ENCODE results near the gene WWOX.

The WWOX gene

DNA sequence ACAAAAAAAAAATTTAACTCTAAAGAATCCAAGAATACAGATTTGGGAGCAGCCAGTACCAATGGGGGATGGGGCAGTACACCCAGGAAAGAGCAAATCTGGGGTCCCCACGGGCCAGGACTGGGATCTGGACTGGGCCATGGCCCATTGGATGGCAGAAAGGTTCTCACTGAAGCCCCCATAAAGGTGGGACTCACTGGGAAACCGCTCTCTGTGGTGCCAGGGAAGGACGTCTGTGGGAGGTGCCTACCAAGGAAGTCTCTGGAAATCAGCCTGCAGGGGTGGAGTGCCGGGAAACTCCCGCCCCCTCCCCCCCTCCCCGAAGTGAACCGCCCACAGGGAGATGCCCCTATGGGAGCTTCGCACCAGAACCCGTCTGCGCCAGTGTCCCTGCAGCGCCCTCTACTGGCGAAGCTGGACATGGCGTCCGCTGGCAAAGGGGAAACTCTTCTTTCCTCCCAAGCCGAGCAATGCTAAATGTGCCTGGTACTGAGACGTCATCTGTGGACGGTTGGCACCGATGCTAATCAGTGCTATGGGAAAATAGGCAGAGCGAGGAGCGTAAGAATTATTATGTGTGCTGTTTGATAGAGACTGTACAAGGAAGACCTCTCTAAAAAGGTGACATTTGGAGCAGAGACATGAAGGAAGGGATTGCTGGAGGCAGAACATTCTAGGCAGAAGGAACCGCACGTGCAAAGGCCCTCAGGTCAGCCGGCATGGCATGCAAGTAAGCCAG lies 671.1 kb downstream of the WWOX start:
- DNase-seq (ENCODE audit: low spot score) = no peak

DNA sequence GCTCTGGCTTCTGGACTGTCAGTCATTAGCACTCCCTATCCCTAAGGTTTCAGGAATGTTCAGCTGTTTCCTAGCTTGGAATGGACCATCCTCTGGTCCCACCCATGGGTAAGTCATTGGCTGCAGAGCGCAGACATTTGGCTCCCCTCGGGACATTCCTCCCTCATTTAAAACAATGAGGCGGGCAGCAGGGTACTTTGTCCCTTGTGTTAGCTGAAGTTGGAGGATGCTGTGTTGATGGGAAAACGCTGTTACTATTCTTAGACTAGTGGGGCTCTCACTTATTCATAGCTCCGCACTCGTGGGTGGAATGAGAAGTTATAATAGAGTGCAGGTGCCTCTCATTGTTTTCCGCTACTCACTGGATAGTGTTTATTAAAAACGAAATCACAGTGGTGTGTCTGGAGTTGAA lies 673.8 kb downstream of the WWOX start:
- DNase-seq (ENCODE audit: low spot score) = no peak

DNA sequence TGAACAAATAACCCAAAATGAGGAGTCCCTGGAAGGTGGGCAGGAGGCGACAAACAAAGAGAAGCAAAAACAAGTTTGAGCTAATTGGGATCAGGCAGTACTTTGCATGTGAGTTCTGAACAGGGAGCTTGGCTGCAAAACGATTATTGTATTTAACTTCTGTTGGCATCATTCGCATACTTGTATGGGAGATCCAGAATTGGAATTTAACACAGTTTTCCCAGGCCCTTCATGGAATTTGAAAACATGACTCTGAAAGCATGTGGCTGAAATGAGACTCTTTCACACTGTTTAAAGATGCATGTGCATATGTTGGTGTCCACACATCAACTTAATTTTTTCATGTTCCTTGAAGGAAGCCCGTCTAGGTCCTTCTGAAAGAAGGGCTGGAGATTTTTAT lies 674.3 kb downstream of the WWOX start:
- DNase-seq (ENCODE audit: low spot score) = no peak

DNA sequence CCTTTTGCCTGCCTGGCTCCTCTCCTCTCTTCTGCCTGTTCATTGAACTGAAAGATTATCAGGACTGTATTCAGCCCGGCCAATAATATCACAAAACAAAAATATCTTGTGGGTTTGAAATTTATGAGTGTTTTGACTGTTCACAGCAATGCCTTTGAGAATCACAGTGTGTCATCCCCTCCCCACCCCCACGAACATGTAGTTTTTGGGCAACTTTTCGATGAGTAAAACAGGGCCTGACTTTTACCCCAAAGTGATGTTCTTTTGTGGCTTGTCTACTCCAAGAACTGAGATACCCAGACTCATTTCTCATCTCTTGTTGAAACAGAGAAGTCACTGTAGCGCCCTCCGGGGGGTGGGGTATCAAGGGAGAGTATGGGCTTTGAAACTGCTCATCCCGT lies 675.7 kb downstream of the WWOX start:
- DNase-seq (ENCODE audit: low spot score) = no peak

DNA sequence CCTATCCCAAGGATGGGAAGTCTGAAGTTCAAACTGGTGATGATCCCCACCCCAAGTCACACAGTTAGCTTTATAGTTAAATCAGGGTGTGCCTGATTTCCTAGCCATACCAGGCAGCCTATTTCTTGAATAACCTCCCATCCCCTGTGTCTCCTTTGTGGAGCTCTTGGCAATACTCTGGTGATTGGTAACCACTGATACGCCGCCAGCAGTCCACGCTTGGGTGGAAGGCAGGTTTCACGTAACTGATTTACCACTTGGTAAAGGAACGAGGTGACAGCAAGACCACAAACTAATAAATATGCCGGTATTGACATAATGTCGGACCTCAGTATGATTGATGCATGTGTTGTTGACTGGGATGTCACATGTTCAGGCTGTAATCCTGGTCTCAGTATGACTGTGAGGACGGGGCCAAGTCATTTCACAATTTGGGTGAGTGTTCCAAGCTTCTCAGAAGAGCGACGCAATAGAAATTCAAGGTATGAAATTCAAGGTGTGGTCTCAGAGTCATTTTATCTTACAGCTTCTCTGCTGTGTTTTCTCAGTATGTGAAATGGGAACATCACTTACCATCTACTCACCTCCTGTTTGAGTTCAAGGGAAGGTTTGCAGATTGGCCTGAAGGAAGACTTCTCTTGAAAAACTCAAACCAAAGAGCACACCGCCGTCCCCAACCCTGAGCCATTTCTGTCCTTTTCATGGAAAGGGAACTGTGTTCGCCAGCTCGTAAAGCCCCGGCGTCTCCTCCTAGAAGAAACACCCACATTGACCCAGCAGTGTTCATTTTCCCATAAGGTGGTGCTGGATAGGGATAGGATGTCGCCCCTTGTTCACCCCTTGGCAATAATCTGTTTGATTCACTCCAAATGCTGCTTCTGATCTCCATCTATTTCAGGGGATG lies 678.9 kb downstream of the WWOX start:
- DNase-seq (ENCODE audit: low spot score) = no peak

DNA sequence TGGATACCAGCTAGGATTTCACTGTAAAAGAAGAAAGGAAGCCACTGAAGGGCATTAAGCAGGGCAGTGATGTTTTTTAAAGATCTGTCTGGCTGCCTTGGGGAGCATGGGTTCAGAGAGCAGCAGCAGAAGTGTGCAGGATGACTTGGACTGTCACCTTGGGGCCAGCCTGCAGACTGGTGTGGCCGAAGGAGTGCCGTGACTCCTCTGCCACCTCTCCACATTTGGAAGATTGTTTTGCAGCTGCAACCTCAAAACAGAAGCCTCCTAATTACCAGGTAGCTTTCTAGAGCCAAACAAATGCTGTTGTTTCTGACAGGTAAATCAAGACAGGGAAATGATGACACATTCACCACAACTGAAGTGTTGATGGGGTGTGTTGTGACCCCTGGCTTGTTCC lies 681.4 kb downstream of the WWOX start:
- no peak for DNase-seq (ENCODE audit: low spot score)

DNA sequence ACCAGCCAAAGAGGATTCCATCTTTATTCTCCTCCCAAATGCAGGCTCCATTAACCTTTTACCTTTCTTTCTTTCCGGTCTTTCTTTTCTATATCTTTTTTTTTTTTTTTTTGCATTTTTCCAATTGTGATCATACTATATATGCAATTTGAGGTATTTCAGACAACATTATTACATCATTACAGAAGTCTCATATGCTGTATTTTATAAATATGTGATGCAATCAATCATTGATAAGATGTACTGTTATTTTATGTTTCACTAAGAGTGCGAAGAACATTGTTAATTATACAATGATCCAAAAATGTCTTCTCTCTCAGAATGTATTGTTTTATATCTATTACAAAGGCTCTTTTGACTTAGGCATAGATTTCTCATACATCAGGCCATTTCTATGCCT lies 683.1 kb downstream of the WWOX start:
- no peak for DNase-seq (ENCODE audit: low spot score)

DNA sequence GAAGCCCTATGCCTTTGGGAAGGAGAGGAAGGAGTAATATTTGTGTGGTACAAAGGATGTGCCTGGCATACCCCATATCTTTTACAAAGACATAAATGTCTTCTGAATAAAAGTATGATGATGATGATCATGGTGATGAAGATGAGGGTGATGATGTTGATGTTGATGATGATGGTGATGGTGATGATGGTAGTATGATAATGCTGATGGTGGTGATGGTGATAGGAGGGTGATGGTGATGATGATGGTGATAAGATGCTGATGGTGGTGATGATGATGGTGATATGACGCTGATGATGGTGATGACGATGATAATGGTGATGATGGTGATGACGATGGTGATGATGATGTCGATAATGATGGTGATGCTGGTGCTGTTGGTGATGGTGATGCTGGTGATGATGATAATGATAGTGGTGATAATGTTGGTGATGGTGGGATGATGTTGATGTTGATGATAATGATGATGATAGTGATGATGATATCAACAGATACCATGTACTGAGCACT lies 684.2 kb downstream of the WWOX start:
- DNase-seq (ENCODE audit: low spot score) = no peak

DNA sequence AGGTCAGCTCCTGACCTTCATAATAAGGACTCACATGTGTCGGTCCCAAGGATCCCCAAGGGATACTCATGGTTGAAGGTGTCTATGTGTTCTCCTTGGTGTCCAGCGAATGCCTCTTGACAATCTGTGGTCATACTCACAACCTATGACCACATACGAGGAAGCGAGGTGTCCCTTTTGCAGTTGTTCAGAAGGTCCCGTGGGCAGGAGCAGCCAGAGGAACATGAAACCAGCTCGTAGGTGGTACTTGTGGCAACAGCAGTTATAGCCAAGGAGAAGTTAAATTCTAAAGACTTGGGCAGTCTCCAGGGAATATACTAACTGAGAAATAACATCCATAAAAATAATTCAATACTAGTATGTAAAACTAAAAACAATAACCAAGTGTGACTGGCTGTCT lies 685.3 kb downstream of the WWOX start:
- DNase-seq (ENCODE audit: low spot score) = no peak

DNA sequence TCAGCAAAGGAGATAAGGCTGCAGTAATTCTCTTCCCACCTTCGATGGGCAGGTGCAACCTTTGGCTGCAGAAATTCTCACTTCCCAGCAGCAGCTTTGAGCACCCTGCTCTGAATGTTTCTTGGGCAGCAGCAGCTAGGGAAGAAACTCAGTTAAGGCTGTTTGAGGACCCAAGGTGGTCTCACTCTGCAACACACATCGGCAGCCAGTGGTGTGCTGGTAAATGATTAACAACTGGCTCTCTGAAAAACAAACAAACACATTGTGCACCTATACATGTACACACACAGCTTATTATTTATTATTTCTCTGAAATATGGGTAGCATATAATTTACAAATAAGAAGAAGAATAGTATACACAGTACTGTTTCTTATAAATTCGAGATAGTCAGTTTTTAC lies 685.8 kb downstream of the WWOX start:
- no peak for DNase-seq (ENCODE audit: low spot score)

DNA sequence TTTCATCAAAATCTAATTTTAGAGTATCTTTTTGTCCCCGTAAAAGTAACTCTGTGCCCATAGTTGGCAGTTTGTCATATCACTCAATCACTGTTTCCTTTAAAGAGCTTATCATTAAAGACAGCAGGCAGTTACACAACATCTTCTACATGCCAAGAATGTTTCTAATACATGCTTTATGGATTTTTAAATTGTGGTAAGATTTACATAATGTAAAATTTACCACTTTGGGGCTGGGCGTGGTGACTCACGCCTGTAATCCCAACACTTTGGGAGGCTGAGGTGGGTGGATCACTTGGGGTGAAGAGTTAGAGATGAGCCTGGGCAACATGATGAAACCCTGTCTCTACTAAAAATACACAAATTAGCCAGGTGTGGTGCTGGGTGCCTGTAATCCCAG lies 687.2 kb downstream of the WWOX start:
- DNase-seq (ENCODE audit: low spot score) = no peak

DNA sequence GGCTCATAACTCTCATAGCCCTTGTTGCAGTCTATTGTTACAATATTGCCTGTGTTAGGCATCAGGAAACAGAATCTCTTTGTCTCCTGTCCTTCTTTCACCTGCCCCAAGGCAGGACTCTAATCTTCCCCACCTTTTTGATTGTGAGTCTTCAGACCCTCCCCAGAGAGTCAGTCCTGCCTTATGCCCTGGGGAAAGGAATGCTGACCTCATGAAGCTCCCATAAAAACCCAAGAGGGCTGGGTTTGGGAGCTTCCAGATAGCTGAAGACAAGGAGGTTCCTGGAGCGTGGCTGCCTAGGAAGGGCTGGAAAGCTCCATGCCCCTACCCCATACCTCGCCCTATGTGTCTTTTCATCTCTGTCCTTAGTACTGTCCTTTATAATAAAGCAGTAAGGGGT lies 688.8 kb downstream of the WWOX start:
- no peak for DNase-seq (ENCODE audit: low spot score)

DNA sequence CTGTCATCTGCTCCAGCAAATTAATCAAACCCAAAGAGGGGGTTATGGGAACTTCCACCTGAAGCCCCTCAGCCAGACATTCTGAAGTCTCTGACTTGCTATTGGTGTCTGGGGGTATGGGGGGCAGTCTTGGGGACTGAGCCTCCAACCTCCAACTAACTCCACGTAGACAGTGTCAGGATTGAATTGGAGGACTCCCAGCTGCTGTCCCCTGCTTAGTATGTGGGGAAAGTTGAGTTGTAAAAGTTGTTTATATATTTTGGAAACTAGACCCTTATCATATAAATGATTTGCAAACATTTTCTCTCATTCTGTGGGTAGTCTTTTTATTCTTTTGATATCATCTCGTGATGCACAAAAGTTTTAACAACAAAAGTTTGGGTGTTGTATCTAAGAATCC lies 689.2 kb downstream of the WWOX start:
- DNase-seq (ENCODE audit: low spot score) = no peak

DNA sequence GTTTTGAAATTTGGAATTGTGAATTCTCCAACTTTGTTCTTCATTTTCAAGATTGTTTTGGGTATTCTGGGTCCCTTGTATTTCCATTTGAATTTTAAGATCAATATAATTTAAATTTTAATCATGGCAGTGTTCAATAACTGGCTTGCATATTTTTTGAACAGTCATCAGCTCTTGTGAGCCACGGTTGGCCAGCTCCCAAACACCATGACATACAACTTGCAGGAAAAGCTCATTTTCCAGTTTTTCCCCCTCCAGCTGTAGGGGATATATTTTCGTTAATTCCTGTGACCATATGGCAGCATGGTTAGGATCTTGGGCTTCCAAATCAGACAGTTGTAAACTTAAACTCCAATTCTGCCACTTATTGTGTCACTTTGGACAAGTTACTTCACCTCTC lies 690.1 kb downstream of the WWOX start:
- no peak for DNase-seq (ENCODE audit: low spot score)

DNA sequence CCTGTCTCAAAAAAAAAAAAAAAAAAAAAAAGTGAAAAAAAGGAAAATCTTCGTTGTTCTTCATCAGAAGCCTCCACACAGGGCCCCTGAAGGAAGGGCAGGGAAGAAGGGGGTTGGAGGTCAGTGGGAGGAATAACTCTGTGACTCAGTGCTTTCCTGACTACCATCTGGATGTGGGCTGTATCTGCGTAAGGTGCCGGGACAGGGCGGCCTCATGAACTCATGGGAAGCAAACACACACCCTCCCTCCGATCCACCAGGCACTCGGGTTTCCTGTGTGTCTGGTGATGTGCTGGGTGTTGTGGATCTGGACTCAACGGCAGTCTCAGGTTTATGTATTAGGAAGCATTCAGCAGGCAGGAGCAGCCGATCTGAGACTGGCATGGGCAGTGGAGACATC lies 691.6 kb downstream of the WWOX start:
- no peak for DNase-seq (ENCODE audit: low spot score)

DNA sequence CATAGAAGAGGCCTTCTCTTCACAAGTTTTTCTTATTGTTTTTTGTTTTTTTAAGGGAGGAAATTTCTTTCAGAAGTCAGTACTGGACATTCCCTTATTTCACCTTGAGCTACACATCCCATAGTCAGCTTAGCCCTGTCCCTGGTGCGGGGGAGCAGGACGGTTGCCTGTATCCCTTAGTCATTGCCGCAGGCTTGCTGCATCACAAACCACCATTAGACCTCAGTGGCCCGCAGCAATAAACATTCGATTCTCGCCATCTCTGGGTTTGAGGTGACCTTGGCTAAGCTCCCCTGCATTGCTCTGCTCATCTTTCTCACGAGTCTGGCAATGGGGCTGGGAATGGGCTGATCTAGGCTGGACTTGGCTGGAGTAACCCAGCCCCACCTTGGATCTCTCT lies 692.5 kb downstream of the WWOX start:
- DNase-seq (ENCODE audit: low spot score) = no peak

DNA sequence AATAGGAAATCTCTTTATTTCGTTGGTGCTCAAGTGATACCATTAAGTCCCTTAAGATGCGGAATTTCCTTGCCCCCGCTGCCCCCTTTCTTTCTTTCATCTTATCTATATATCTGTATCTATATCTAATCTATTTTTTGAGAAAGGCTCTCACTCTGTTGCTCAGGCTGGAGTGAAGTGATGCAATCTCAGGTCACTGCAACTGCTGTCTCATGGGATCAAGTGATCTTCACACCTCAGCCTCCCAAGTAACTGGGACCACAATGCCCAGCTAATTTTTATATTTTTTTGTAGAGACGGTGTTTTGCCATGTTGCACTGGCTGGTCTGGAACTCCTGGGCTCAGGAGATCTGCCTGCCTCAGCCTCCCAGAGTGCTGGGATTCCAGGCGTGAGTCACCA lies 693.5 kb downstream of the WWOX start:
- DNase-seq (ENCODE audit: low spot score) = no peak

DNA sequence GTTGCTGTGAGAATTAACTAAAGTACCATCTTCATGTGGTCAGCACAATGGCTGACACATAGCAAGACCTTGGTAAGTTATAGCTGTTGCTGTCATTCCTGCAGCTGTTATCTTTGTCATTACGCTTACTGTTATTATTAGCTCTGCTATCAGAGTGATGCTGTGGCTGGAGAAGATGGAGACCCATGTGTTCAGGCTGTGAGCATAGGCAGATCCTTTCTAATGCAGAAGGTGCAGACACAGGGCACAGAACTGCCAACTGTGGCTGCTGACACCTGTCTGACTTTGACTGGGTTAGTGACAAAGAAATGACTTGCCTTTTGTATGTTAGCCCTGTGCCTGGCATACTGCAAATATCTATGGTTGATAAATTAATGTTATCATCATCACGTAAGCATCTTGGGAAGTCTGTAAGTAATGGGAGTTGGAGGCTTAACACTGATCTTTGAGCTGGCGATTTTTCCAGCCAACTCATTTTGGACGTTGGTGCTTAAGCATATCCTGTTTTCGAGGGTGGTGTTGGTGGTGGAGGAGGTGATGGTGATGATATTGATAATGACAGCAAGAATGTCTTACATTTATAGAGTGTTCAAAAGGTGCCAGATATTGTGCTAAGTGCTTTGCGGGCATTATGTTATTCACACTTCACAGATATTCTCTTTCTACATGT lies 695.3 kb downstream of the WWOX start:
- DNase-seq (ENCODE audit: low spot score) = no peak

DNA sequence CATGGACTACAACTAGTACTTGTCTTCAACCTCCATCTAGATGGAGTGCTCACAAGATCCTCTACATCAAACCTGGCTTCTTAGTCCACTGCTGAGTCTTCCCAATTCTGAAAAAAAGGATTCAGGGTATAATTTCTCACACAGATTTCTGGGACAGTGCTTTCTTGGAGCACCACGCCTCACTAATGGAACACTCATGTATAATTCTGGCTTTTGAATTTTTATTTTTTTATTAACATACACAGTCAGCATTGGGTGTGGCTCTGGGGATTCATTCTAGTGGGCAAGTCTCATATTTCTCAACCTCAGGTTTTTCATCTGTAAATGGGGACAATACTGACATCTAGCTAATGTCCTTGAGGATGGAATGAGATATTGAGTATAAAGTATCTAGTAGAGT lies 696.0 kb downstream of the WWOX start:
- no peak for DNase-seq (ENCODE audit: low spot score)

DNA sequence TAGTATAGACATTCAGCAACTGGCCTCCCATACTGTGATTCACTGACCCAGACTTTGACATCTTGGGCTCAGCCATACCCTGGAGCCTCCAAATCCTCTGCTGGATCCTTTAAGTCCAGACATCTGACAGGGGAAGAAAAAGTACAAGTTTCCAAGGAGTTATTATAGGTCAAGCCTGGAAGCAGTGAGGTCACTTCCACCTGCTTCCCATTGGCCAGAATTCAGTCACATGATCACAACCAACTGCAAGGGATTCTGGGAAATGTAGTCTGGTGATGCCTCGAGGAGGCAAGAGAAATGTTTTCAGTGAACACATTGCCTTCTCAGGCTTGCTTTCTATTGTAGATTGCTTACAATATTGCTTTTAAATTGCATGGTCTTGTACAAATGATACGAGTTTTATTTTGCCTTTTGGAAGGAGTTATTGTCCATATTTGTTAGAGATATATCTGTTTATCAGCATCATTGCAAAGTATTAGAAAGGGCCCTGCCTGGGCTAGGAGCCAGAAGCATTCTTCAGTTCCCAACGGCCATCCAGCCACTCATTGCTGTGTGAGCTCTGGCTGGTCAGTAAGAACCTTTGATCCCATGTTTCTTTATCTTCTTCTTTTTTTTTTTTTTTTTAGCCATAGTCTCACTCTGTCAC lies 696.9 kb downstream of the WWOX start:
- no peak for DNase-seq (ENCODE audit: low spot score)

DNA sequence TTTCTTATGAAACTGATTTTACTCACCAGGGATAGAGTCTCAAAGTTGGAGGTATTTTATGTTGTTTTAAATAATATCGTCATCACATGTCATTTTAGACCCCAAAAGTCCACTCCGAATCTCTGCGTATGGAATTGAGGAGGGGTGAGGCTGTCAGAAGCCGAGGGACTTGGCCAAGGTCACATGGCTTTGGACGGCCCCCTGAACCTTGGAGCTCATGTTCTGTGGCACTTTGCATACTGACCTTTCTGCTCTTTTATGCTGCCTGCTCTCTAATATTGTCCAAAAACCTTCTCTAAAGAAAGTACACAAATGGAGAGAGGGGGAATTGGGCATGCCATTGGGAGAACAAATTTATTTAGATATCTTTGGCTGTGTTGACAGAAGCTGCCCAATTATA lies 700.0 kb downstream of the WWOX start:
- DNase-seq (ENCODE audit: low spot score) = no peak

DNA sequence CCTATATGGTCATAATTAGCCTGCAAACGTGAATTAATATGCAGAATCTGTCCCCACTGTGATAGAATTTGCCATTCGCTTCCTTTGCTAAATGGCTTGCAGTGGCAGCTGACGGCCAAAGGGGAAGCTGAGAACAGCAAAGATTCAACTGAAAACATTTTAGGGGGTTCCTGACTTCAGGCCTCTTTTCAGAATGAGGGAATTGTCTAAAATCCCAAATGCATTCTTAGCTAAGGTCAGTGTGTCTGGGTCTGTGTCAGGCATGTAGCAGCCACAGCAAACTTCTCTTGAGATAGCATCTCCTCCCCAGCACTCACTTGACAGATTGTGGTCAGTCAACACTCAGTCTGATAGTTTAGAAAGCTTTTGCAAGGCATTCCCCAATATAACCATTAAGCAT lies 701.1 kb downstream of the WWOX start:
- DNase-seq (ENCODE audit: low spot score) = no peak
